HL-60 (cell line): ENCODE data around the gene MYBPH.

Experiments
- CTCF ChIP-seq: IDR thresholded peaks from one replicate; pipeline ENCODE4 v1.5.1; 2011; ENCODE audit warnings: low read length, control low read depth, inconsistent platforms; ENCODE audit not compliant: insufficient read depth
- GABPA ChIP-seq: IDR thresholded peaks from 2 replicates; pipeline ENCODE4 v1.6.1; 2012; ENCODE audit warnings: low read depth
- POLR2AphosphoS5 ChIP-seq: IDR thresholded peaks from 2 replicates; pipeline ENCODE4 v1.6.1; 2012; ENCODE audit warnings: low read depth
- REST ChIP-seq: IDR thresholded peaks from 2 replicates; pipeline ENCODE4 v1.6.1; 2012; ENCODE audit warnings: low read depth; ENCODE audit not compliant: insufficient replicate concordance
- SPI1 ChIP-seq: IDR thresholded peaks from 2 replicates; pipeline ENCODE4 v1.6.1; 2012; ENCODE audit warnings: low read depth, mild to moderate bottlenecking, borderline replicate concordance

- TF ChIP-seq CTCF (no peak), REST (no peak), GABPA (no peak), SPI1 (no peak), POLR2AphosphoS5 (no peak)
These were observed 33.5 kb downstream of the MYBPH start for GRCh38 chr1:203142124-203142523.
